ENCODE measurements around the gene SIPA1.

DNA sequence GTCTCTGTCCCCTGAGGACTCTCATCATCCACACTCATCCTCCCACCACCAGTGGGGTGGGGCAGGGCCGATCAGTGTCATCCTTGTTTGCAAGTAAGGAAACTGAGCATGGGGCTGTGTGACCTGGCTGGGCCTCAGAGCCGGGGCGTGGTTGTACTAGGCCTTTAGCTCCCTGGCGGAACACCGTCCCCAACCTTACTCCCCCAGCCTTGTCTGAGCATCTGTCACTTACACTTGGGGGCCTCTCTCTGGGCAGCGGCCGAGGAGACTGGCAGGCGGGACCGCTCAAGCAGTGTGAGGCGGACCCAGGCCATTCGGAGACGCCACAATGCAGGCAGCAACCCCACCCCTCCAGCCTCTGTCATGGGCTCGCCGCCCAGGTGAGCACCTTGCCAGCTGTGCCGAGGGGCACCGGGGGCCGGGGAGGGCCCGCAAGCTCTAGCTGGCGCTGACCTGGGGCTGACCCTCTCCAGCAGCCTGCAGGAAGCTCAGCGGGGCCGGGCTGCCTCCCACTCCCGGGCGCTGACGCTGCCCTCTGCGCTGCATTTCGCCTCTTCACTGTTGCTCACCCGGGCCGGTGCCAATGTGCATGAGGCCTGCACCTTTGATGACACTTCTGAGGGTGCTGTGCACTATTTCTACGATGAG lies 18.5 kb upstream of the SIPA1 start:
- TF ChIP-seq, protein P1, sequence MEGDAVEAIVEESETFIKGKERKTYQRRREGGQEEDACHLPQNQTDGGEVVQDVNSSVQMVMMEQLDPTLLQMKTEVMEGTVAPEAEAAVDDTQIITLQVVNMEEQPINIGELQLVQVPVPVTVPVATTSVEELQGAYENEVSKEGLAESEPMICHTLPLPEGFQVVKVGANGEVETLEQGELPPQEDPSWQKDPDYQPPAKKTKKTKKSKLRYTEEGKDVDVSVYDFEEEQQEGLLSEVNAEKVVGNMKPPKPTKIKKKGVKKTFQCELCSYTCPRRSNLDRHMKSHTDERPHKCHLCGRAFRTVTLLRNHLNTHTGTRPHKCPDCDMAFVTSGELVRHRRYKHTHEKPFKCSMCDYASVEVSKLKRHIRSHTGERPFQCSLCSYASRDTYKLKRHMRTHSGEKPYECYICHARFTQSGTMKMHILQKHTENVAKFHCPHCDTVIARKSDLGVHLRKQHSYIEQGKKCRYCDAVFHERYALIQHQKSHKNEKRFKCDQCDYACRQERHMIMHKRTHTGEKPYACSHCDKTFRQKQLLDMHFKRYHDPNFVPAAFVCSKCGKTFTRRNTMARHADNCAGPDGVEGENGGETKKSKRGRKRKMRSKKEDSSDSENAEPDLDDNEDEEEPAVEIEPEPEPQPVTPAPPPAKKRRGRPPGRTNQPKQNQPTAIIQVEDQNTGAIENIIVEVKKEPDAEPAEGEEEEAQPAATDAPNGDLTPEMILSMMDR (IDR thresholded peaks at IDR 0.05; ENCODE audit: low read length): no peak
- no peak for TF ChIP-seq EZH2 (IDR thresholded peaks at IDR 0.05; ENCODE audit: borderline replicate concordance, low read length)

Measured in OCI-LY1 (cell line).